ENCODE measurements around the gene PDZD4.

PDZD4 gene

GRCh38 chrX:153876112-153876491, 45.8 kb upstream of the PDZD4 start:
- TF ChIP-seq CTCF (IDR thresholded peaks at IDR 0.05; ENCODE audit: borderline replicate concordance, insufficient read depth, low read depth, low read length): no peak
- no peak overlapping the region for H3K4me3 ChIP-seq (ENCODE audit: low read depth, low read length)

GRCh38 chrX:153875391-153876111, 45.2 kb upstream of the PDZD4 start:
- no peak overlapping the region for H3K4me3 ChIP-seq (ENCODE audit: low read depth, low read length)
- no peak for TF ChIP-seq CTCF (IDR thresholded peaks at IDR 0.05; ENCODE audit: borderline replicate concordance, insufficient read depth, low read depth, low read length)

GRCh38 chrX:153874366-153875125, 44.2 kb upstream of the PDZD4 start:
- TF ChIP-seq CTCF (IDR thresholded peaks at IDR 0.05; ENCODE audit: borderline replicate concordance, insufficient read depth, low read depth, low read length): no peak
- no peak overlapping the region for H3K4me3 ChIP-seq (ENCODE audit: low read depth, low read length)

GRCh38 chrX:153874085-153874365, 43.7 kb upstream of the PDZD4 start:
- H3K4me3 ChIP-seq (ENCODE audit: low read depth, low read length): no peak overlapping the region
- no peak for TF ChIP-seq CTCF (IDR thresholded peaks at IDR 0.05; ENCODE audit: borderline replicate concordance, insufficient read depth, low read depth, low read length)

- H3K4me3 ChIP-seq (ENCODE audit: low read depth, low read length): no peak overlapping the region
- no peak for TF ChIP-seq CTCF (IDR thresholded peaks at IDR 0.05; ENCODE audit: borderline replicate concordance, insufficient read depth, low read depth, low read length)
Measured at GRCh38 chrX:153873282-153874084, 43.1 kb upstream of the PDZD4 start.

GRCh38 chrX:153871946-153872878, 41.9 kb upstream of the PDZD4 start:
- TF ChIP-seq CTCF (IDR thresholded peaks at IDR 0.05; ENCODE audit: borderline replicate concordance, insufficient read depth, low read depth, low read length): no peak
- H3K4me3 ChIP-seq (ENCODE audit: low read depth, low read length): no peak overlapping the region

All from GM12875 (cell line).